ENCODE data around the gene ATP11A. TPM values are rescaled to one million over a fixed set of nuclear protein-coding genes. Genes with fewer than 3 reads are reported as not detected.

The ATP11A gene
- total and polyA plus RNA-seq, 2 experiments from 2014 or later, result 12.3 to 52.6 TPM

GRCh38 chr13:112783135-112783977 lies 93.5 kb downstream of the ATP11A start:
- no peak overlapping the region for H2AFZ ChIP-seq
- H3F3A ChIP-seq (replicated peaks; ENCODE audit: low read depth), result no peaks in the 10 kb centered on the region
- peaks cover 13% of the 10 kb centered on the region for H3K4me1 ChIP-seq (ENCODE audit: insufficient read depth)
- H3K36me3 ChIP-seq (ENCODE audit: insufficient read depth), result no peaks in the 10 kb centered on the region
- H3K4me2 ChIP-seq, result no peak overlapping the region
- Mint-ChIP-seq H3K9me3 (peaks cover 19% of the 10 kb centered on the region), H3K36me3 (ENCODE audit: low read depth) (peaks cover 45% of the 10 kb centered on the region), H3K4me3 (no peak overlapping the region), H3K27ac (peak overlapping the region; percentile 52; the same call in 1 of the 2 replicates), H3K27me3 (ENCODE audit: insufficient read depth, low read depth, poor library complexity) (peaks cover 17% of the 10 kb centered on the region), H3K4me1 (peaks cover 36% of the 10 kb centered on the region)
- ATAC-seq, result no peak; the same call in 2 of the 3 replicates
- no peak for TF ChIP-seq POLR2AphosphoS5 (IDR thresholded peaks at IDR 0.05; ENCODE audit: low read depth)
- TF ChIP-seq JUNB (IDR thresholded peaks at IDR 0.05; ENCODE audit: unreplicated experiment), result no peak
- no peak for TF ChIP-seq CTCF (conservative IDR thresholded peaks at IDR 0.05; ENCODE audit: low read depth in 2 of 2)
- no peak for TF ChIP-seq ZNF462 (CRISPR knock-in tag; IDR thresholded peaks at IDR 0.05)
- no peak for TF ChIP-seq CREB1 (CRISPR knock-in tag; IDR thresholded peaks at IDR 0.05; ENCODE audit: low read depth)
- no peak for TF ChIP-seq EZH2 (IDR thresholded peaks at IDR 0.05; ENCODE audit: low read depth, unreplicated experiment)
- TF ChIP-seq NANOG (IDR thresholded peaks at IDR 0.05; ENCODE audit: borderline replicate concordance), result no peak
- no peak for TF ChIP-seq EZH2phosphoT487 (IDR thresholded peaks at IDR 0.05; ENCODE audit: unreplicated experiment)
- no peak for TF ChIP-seq ZNF114 (CRISPR knock-in tag; IDR thresholded peaks at IDR 0.05)
- no peak for TF ChIP-seq STAT1 (IDR thresholded peaks at IDR 0.05; ENCODE audit: unreplicated experiment)
- no peak for TF ChIP-seq ZNF331 (CRISPR knock-in tag; IDR thresholded peaks at IDR 0.05; ENCODE audit: low read depth)
- no peak for TF ChIP-seq ETS1 (IDR thresholded peaks at IDR 0.05)
- no peak for TF ChIP-seq REST (IDR thresholded peaks at IDR 0.05; ENCODE audit: unreplicated experiment)
- H3K27ac ChIP-seq (ENCODE audit: low read depth), result peak overlapping the region; percentile 75; the same call in 1 of the 2 replicates
- H3K9me2 ChIP-seq (ENCODE audit: insufficient read depth), result no peaks in the 10 kb centered on the region
- H3K4me3 ChIP-seq, result no peak overlapping the region
- H3K27me3 ChIP-seq (ENCODE audit: insufficient read depth), result no peaks in the 10 kb centered on the region
- H3K79me2 ChIP-seq (replicated peaks; ENCODE audit: insufficient read depth), result peaks cover 41% of the 10 kb centered on the region
- no peak for DNase-seq (ENCODE audit: low spot score)
- H4K20me1 ChIP-seq (replicated peaks; ENCODE audit: insufficient read depth), result no peaks in the 10 kb centered on the region; the same call in none of the 2 replicates

Data from GM23338 (cell line).